GM04503 (cell line): ENCODE results near the gene PTPRB.
A peak's percentile ranks its signal among the peaks of the same experiment; 100 is the strongest.

Experiments used
- DNase-seq: peaks from one replicate; pipeline ENCODE4 v3.0.0-alpha.2; 2012; ENCODE audit warnings: low read depth

Gene PTPRB

DNA sequence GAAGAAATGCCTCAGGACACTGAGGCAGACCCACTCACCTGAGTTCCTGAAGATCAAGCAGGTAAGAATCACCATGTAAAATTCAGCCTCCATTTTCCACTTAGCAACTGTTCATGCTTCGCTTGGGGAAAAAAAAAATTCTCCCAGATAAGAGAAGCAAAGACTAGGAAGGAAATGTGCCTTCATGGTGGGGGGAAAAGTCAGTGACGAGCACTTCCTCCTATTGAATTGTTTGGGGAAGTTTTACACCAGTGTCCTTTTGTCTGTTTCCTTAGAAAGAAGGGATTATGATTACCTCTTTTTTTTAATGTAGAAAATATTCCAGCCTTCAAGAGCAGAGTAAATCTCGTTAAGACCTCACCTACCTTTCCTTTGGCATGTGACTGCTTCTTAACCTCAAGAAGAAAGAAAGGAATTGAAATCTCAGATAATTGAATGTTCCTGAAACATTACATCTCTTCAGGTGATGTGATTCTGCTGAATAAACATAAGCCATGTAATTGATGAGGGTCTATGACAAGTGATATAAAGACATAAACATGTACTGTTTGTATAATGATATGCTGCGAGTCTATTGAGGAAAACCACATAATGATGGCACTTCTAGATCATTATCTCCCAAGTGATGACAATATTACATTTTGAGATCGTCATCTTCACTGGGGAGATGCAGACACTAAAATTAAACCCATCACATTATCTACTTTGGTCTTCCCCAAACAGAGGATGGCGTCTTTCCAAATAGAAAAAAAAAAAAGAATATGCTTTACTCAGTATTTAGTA, at the start of gene PTPRB:
Gene PTPRB, minus strand, starts transcription at position 127 of the 783 bp plus-strand sequence. Its CDS starts 34 bp downstream, at position 93.
- DNase-seq: no peak

DNA sequence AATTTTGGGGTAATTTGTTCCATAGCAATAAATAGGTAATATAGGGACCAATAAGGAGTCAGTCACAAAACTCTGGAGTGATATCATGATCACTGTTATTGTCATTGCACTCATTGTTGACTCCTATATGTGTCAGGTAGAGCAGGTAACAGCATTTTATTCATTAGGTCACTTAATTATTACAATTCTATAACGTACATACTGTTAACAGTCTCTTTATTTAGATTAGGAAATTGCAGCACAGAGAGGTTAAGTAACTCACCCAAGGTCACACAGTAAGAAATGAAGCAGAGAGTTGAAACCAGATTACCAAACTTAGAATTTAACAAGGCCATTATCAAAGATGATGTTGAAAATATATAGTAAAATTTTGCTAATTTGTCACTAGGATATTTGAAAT, 49.7 kb upstream of the PTPRB start:
- DNase-seq: no peak

DNA sequence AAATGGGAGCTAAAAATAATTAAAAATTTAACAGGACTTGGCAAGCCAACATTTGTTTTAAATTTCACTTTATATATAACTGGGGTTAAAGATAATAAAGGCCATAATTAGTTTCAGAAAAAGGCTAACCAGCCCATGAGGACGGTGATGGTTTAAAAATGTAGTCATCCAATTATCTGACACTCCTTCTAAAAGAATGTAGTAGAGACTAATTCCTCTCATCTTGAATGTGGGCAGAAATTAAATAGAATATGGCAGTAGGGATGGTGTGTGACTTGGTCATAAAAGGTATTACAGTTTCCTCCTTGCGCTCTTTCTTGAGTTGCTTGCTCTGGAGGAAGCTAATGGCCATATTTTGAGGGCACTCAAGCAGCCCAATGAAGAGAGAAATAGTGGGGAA, 49.1 kb upstream of the PTPRB start:
- DNase-seq: no peak

DNA sequence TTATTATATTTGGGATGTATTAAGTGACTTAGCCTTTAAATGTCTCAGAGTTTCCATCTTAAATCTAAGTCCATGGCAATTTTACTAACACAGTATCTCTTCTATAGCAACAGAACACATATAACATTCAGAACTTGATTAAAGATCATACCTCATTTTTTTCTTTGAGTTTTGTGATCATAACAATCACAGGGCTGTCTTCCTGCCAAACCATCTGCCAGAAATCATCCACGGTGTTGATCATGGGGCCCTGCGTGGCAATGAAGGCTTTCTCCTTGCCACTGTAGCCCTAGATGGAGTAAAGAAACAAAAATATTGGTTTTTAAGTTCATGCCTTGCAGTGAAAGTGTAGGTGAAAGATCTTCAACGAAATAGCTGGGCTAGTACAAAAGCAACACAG, 46.7 kb upstream of the PTPRB start:
- DNase-seq: no peak

DNA sequence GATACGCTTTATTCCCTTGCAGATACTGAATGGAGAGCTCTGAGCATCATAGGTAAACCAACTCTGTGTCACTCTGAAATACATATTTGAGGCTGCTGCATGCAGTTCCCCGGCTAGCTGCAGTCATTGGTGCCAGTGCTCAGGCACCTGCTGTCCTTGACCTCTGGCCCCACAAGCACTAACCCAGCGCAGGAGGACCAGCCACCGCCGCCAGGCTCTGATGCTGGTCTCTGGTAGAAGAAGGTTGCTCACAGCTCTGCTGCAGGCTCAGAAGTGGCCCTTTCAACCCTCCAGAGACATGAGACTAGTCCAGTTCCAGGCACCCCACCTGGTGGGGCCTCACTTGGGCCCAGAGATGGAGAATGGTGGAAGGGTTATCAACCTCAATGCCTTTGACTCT, 34.5 kb upstream of the PTPRB start:
- no peak for DNase-seq

DNA sequence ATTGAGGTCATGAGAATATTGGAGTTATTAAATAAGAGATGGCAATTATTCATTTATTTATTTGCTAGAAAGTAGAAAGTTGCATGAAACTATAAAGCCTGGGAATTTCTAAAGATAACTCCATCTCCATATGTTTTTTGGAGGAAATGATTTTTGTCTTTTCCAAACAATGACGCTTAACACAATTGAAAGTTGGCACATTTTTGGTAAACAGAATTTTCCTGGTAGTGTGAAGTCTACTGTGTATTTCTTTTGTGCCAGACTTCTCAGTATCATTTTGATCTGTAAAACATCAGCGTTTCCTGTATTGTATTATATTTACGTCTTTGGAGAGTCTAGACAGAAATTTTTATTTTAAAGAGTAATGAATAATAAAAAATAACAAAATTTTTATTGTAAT, 33.7 kb upstream of the PTPRB start:
- DNase-seq: no peak

DNA sequence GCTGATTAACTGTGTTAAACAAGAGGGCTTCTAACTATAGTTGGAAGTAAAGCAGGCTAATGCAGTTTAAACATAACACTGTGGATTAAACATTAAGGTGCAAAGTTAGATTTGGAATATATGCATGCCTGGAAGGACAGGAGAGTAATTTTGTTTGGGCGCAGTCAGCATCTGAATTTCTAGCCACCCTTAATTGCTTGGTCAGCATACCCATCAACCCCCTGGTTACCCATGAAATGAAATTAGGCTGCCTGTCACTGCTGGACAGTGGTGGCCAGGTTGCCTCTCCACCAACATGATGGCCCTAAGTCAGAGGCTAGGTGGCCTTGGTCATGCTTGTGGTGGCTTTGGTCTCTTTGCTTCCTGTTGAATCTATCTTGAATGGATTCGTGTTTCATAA, 30.0 kb upstream of the PTPRB start:
- DNase-seq: no peak

DNA sequence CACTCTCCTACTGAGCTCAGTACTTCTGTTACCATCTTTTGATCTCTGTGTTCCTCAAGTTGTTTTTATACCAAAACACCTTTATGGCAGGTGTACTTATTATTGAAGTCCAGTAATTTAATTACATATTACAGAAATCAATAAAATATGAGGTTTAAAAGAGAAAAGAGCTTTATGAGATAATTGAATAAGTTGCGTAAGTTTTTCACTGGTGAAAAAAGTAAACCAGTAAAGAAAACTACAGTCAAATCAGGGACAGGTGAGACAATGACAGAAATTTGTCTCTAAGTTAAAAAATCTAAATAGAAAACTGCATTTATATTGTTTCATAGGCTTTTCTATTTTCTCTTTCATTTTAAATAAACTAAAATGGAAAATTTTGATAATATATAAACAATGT, 29.1 kb upstream of the PTPRB start:
- DNase-seq: no peak

DNA sequence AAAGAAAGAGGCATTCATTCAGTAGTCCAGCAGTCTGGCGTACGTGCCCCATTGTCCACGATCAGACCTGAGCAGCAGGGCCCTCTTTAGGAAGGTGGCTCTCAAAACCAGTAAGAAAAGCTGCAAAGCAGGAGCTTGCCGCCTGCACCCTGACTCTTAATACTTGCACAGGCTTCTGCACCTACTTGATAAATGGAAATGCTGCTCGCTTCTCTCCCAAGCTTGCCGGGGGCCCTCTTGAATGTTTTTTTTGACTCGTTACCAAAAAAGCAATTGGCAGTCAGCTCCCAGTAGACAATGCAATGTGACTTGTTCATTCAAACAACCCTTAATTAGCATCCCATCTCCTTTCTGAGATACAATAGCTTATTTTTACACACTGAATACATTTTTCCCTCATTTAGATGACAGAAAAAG, 27.2 kb upstream of the PTPRB start:
- DNase-seq: no peak

DNA sequence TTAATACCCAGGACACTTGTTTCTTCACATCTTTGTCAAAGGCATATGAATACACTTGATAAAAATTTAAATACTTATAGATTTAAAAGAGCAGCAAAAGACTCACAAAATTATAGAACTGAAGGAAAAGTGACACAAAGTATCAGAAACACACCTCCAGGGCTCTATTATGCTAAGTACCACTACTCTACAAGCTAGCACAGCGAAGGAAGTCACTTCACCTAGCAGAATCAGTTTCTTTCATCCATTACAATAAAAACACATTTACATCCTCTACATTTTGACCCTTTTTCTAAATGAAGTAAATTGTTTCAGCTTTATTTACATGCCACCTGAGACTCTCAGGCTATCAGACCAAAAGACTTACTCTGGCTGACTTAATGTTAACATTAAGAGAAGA, 26.6 kb upstream of the PTPRB start:
- no peak for DNase-seq

DNA sequence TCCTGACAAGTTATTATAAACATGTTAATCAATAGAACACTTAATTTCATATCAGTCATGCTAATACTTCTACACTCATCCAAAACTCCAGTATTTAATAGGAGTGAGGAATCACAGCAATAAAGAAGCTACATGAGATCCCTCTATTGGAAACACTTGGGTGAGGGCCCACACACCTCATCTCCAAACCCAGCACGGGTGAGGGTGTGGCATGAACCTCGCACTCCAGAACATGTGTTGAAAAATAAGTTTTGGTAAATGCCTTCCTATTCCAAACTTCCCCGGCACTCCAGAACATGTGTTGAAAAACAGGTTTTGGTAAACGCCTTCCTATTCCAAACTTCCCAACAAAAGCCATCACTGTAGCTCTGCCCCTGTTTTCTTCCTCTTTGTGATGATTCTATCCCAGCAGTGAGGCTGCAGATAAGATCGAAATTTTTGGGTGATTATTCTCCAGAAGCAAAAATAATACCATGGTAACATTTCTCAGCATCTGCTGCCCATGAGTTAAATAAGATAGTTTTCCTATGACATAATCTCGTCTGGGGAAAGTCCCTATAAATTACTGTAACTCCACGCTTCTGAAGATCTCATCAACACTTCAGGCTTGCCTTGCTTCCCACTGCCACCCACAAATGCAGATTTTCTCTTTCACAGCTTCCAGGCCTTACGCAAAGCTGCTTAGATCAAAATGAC, 24.4 kb upstream of the PTPRB start:
- DNase-seq: peak; percentile 79

DNA sequence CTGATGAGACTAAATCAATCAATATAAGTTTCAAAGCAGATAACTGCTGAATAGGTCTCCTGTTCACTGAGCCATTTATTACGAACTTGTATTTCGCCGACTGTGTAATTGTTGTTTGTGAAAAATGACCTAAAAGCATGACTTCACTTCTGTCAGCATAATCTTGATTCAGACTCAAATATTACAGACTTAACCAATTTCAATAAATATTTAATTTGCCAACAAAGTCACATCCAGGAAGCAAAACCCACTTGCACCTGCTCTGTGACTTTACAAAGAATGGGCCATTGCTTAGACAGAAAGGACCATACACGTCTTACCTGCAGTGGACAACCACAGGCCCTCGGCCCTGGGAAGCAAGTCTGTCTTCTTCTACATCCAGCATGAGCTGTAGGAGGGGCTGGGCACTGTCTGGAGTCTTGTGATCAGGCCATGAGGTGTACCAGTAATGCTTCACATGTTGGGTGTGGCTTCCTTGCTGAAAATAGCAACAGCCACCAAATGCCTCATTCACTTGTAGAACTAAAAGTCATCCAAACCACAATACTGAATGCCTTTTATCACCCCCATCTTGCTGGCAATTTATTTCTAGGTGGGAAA, 23.5 kb upstream of the PTPRB start:
- DNase-seq: peak; percentile 57

DNA sequence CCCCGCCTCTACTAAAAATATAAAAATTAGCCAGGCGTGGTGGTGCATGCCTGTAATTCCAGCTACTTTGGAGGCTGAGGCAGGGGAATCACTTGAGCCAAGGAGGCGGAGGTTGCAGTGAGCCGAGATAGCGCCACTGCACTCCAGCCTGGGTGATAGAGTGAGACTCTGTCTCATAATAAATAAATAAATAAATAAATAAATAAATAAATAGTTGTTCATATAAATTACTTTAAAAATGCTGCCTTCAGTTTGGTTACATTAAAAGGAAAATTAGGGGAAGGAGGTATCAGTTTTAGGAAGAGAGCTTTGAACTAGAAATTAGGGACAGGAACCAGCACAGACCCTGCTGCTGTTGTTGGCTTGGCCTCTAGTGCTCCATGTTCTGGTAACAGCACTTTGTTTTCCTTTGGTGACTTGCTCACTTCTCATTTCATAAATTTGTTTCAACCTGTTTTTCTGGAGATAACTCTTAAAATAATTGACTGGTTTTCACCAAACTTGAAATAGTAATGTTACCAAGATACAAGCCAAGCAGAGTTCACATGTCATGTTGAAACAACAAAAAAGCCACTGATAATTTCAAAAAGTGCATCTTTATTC, 22.9 kb upstream of the PTPRB start:
- DNase-seq: no peak

DNA sequence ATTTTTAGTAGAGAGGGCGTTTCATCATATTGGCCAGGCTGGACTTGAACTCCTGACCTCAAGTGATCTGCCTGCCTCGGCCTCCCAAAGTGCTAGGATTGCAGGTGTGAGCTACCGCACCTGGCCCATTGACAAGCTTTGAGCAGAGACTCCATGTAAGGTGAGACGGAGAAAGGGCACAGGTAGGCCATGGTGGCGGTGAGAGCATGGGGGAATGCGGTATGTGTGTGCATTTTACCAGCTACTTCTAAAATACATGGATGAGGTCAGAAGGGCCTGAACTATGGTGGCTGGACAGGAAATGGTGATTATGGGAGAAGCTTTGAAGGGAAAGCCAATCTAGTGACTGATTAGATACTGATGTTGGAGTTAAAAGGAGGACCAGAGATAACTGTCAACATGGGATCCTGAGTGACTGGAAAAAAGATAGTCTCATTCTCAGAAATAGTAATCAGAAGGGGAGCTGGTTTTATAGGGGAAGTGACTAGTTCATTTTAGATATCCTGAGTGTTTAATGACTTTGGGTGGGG, 21.9 kb upstream of the PTPRB start:
- DNase-seq: no peak

DNA sequence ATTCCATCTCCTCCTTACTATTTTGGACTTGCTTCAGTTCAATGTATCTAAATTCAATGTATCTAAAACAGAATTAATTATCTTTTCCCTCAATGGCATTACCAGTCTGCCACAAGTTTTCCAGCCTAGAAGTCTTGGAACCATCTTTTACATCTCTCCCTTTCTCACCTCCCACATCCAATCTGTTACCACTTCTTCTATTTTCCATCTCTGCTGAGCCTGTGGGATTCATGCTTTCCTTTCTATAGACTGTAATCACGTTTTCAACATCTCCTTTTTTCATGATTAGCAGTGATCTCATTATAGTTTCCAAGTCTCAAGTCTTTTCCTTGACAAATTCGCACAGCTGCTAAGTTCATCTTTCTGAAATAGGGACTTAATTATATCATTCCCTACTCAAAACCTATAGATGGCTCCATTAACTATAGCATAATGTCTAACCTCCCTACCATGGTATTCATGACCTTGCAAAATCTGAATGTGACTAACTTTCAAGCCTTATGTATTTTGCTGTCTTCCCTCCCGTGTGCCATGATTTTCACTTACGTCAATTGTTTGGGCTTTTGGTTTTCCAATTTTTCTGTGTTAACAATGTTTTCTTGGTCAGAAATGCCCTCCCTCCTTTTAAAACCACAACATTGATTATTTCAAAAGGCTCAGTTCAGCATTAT, 20.5 kb upstream of the PTPRB start:
- no peak for DNase-seq

DNA sequence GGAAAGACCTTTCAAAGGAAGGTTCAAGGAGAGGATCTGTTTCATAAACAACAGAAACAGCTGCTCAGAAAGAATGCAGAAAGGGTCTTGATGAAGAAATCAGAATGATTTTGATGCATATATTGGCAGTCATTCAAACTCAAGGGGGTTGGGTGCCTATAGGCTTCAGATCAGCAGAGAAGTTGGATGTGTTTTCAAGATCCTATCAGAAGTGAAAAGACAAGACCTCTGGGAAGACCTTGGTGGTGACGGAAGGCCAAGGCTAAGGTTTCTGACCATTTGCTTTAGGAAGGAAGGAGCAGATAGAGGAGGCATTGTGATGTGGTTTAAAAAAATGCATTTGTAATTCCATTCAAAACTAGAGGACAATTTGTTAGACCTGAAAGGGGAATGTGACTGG, 15.2 kb upstream of the PTPRB start:
- no peak for DNase-seq

DNA sequence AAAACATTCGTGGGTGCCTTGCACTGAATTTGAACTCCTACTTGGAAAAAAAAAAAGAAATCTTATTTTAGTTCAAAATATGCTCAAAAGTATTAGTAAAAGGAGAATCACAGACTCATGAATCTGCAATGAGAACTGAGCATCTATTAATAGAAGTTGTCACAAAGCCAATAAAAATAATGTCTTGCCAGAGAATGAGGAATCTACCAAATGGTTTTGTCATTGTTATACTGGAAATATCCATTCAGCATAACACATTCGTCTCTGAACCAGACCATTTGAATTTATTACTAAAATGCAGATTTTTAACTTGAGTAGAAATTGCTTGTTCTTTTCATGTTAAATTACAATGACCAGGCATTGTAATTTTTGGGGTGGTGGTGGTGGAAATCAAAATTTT, 11.6 kb upstream of the PTPRB start:
- DNase-seq: peak; percentile 58

DNA sequence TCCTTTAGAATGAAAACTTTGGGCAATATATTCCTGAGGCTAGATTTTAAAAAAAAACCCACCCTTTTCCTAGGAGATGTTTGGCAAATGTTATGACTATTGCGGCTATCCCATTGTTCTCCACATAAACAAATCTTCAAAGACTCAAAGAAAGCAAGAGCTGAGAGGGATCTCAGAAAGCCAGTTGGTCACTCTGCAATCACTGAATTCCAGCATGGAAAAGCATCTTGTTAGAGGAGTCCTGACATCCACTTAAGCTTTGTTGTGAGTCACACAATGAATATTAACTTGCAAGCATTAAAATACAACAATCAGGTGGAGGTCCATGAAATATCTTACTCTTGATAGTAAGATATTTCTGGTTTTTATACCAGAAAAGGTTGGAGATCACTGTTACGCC, 11.0 kb upstream of the PTPRB start:
- DNase-seq: no peak

DNA sequence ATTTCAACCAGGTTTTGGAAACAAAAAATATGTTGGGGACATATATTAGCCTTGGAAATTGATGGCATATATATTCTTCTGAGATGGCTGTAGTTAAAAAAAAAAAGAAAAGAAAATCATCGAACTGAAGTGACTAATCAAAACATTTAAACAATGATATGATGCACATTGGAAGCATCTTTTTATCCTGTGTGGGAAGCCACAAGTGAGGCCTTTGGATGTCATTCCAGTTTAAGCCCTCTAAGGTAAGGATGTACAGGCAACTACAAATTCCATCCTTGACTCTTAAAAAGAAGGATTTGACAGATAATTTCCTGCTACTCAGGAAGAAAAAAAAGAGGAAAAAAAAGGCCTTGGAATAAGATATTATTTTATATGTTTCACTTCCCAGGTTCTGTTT, 9.6 kb upstream of the PTPRB start:
- DNase-seq: no peak

DNA sequence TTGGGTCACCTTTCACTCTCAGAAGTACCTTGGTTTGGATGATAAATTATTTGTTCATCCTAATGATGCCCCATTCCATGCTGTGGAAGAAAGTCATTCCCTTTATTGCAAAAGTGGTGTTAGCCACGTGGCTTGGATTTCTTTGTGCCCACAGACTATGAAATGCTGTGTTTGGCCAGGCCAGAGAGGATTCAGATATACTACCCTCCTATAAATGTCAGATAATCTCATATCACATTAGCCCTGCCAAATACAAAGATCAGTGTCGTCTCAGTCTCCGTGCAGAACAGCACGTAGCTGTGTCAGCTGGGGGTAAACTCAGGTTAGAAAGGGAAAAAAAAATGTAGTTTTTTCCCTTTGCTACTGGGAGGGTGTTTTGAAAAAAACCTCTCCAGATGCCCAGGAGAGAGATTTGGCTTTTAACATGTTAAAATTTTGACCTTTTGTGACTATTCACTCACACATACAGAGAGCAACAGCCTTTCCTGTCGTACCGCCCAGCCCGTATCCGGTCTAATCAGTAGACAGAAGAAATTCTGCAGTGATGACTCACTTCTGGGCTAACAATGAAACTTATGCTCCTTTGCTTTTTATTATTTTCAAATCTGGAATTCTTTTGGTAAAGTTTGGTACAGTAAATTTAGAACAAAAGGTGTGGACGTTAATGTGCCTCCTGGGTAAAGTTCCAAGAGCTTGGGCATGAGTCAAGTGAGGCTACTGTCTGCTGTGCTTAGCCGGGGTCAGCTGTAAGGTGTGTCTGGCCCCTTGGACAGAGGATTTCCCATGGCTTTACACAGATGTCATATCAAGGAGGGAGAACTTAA, 8.5 kb upstream of the PTPRB start:
- peak; percentile 77 for DNase-seq

DNA sequence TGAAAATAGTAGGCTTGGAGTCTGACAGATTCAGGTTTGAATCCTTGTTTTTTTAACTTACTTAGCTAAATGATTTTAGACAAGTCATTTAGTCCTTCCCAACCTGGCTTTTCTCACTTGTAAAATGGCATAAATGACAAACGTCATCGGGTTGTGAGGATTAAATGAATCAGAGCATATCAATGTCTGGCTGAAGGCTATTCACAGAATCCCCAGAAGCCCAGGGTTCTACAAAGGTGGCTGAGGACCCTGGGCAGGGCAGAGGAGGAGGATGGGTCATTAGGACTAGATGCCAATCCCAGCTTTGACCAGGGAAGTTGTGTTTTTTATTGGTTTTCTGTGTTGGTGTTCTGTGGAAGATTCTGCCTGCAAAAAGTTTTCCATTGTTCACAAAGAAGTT, 7.6 kb upstream of the PTPRB start:
- DNase-seq: no peak
